Measurements from ENCODE around the gene C14orf180.

DNA sequence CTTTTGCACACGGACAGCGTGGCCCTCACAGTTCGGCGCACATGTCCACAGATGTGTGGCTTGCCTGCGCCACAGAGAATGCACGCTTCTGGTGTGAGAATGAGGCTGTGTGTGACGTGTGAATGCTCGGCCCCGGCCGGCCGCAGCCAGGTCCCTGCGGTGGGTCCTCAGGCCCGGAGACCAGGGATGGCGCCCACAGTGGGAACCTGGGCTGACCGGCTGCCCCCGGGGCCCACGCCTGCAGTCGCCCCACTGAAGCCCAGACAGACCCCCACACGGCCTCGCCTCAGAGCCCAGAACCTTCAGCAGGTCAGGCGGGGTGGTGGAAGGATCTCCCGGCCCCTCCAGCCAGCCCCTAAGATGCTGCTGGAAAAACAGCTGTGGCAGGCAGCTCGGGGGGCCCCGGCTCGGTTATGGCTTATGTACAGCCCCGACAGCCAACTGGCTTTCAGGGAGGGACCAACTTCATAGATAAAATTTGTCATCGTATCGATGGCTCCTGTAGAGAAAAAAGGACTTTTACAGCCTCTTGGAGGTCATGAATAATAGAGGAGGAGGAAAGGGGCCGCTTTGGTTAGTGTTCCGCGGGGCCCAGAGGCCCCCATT lies 4.5 kb upstream of the C14orf180 start:
- TF ChIP-seq POLR2A (IDR thresholded peaks at IDR 0.05), result no peak
- TF ChIP-seq, protein P1, sequence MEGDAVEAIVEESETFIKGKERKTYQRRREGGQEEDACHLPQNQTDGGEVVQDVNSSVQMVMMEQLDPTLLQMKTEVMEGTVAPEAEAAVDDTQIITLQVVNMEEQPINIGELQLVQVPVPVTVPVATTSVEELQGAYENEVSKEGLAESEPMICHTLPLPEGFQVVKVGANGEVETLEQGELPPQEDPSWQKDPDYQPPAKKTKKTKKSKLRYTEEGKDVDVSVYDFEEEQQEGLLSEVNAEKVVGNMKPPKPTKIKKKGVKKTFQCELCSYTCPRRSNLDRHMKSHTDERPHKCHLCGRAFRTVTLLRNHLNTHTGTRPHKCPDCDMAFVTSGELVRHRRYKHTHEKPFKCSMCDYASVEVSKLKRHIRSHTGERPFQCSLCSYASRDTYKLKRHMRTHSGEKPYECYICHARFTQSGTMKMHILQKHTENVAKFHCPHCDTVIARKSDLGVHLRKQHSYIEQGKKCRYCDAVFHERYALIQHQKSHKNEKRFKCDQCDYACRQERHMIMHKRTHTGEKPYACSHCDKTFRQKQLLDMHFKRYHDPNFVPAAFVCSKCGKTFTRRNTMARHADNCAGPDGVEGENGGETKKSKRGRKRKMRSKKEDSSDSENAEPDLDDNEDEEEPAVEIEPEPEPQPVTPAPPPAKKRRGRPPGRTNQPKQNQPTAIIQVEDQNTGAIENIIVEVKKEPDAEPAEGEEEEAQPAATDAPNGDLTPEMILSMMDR (IDR thresholded peaks at IDR 0.05), result no peak
